Stimulated activated naive CD8-positive, alpha-beta T cell treated with anti-CD3 and anti-CD28 coated beads, Interleukin-15, Interleukin-2, amounts not matched to agents 100 ng/mL and 50 ng/mL, for 24 hours (primary cell): ENCODE measurements around the gene GPC1.

Experiments
- H3K27ac Mint-ChIP-seq: one replicate; pipeline ENCODE4 v1.8.0; 2021; ENCODE audit warnings: mild to moderate bottlenecking, mixed read lengths
- H3K27me3 Mint-ChIP-seq: one replicate; pipeline ENCODE4 v1.8.0; 2021; ENCODE audit warnings: mixed read lengths
- H3K36me3 Mint-ChIP-seq: one replicate; pipeline ENCODE4 v1.8.0; 2021; ENCODE audit warnings: low read depth, mixed read lengths
- H3K4me1 Mint-ChIP-seq: one replicate; pipeline ENCODE4 v1.8.0; 2021; ENCODE audit warnings: low read depth, mixed read lengths
- H3K4me3 Mint-ChIP-seq: one replicate; pipeline ENCODE4 v1.8.0; 2021; ENCODE audit warnings: mild to moderate bottlenecking, mixed read lengths
- H3K9me3 Mint-ChIP-seq: one replicate; pipeline ENCODE4 v1.8.0; 2021; ENCODE audit warnings: mixed read lengths

Gene GPC1

GRCh38 chr2:240512666-240513535 lies 77.4 kb downstream of the GPC1 start:
- no peak overlapping the region for H3K27ac Mint-ChIP-seq
- H3K27me3 Mint-ChIP-seq, result no peaks in the 10 kb centered on the region
- H3K9me3 Mint-ChIP-seq, result no peaks in the 10 kb centered on the region
- peaks cover 17% of the 10 kb centered on the region for H3K4me1 Mint-ChIP-seq
- no peak overlapping the region for H3K4me3 Mint-ChIP-seq
- H3K36me3 Mint-ChIP-seq, result peaks cover 26% of the 10 kb centered on the region

DNA sequence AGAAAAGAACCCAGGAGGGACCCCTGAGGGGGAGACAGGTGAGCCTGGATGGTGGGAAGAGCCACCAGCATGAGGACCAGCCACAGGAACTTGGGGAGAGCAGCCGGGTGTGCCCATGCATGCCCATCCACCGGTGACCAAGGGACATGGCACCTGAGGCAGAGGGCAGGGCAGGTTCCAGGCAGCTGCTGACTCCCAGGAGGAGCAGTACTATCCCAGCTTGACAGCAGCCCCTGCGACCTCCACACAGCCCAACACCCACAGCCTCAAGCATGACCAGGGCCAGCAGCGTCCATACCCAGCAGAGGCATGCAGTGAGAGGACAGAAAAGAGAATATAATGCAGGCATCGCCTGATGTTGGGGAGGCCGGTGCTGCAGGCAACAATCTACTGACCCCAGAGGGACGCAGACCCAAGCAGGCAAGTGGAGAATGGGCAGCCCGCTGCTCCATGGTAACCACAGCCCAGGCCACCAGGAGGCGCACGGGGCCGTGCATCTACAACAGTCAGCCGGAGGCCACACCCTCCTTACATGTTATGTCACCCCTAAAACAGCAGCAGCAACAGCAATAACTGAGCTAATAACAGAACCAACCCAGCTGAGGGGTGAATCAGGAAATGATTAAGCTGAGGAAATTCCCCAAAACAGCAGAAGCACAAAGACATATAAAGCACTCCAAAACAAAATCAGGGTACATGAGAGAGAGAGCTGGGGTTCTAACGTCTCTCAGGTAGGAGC lies 78.3 kb downstream of the GPC1 start:
- Mint-ChIP-seq H3K36me3 (peaks cover 24% of the 10 kb centered on the region), H3K4me3 (peak overlapping the region; percentile 7)

DNA sequence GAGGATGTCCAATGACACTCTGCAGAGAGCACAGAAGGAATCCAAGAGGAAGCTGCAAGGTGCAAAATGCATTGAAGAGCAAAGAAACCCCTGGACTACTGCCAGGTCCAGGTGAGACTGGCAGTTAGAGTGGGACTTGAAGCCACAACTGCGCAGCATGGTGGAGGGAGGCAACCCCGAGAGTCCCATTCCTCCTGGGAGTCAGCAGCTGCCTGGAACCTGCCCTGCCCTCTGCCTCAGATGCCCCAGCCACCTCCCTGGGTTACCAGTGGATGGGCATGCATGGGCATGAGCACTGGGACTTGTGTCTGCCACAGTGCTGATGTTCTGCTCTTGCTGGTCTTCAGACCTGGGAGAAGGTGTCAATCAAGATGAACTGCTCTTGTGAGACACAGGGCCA lies 79.2 kb downstream of the GPC1 start:
- Mint-ChIP-seq H3K4me3 (no peak overlapping the region), H3K27me3 (no peaks in the 10 kb centered on the region), H3K36me3 (peaks cover 18% of the 10 kb centered on the region), H3K4me1 (peaks cover 17% of the 10 kb centered on the region), H3K9me3 (no peaks in the 10 kb centered on the region), H3K27ac (no peak overlapping the region)

More for the DNA sequence above, 78.3 kb downstream of the GPC1 start:
- H3K9me3 Mint-ChIP-seq, result no peaks in the 10 kb centered on the region
- H3K27ac Mint-ChIP-seq, result peak overlapping the region; percentile 66
- H3K4me1 Mint-ChIP-seq, result peaks cover 17% of the 10 kb centered on the region
- H3K27me3 Mint-ChIP-seq, result no peaks in the 10 kb centered on the region

GRCh38 chr2:240517342-240517741 lies 81.9 kb downstream of the GPC1 start:
- Mint-ChIP-seq H3K36me3 (peaks cover 23% of the 10 kb centered on the region), H3K27me3 (no peaks in the 10 kb centered on the region), H3K27ac (no peak overlapping the region), H3K9me3 (peaks cover 4% of the 10 kb centered on the region), H3K4me1 (peaks cover 21% of the 10 kb centered on the region), H3K4me3 (no peak overlapping the region)
